Kidney (tissue), 14 donors: ENCODE results near the gene ARHGEF18. TPM values are rescaled to one million over a fixed set of nuclear protein-coding genes. Genes with fewer than 3 reads are reported as not detected.
"Not testable (repeated sequence)": the region's sequence is repeated elsewhere in the genome, so short reads cannot be mapped to it uniquely, and the experiment has no call there.

Experiments used
- DNase-seq, 5 donors: peaks; one replicate each; pipeline ENCODE4 v3.0.0-alpha.2; 2013 to 2020
- FAIRE-seq: peaks from 2 replicates; lab custom pipeline; 2012; peaks lifted over from hg19 to GRCh38; lab: Jason Lieb, UNC
- H3K27ac ChIP-seq, 2 donors: one replicate each; pipeline ENCODE4 v1.7.0; 2013; ENCODE audit warnings: low read depth in 2 of 2, low read length in 2 of 2, inconsistent platforms in 1 of 2
- H3K27me3 ChIP-seq: one replicate; pipeline ENCODE4 v1.7.1; 2013; ENCODE audit warnings: low read length, inconsistent platforms; ENCODE audit not compliant: control insufficient read depth, insufficient read depth
- H3K36me3 ChIP-seq, 3 donors: one replicate each; pipeline versions ENCODE4 v1.7.0 to v1.7.1; 2013; ENCODE audit warnings: low read length in 3 of 3, control low read depth in 1 of 3, inconsistent platforms in 1 of 3; ENCODE audit not compliant: insufficient read depth in 3 of 3, control insufficient read depth in 2 of 3
- H3K4me1 ChIP-seq, 3 donors: one replicate each; pipeline versions ENCODE4 v1.7.0 to v1.7.1; 2013; ENCODE audit warnings: low read length in 3 of 3, inconsistent platforms in 1 of 3, low read depth in 1 of 3; ENCODE audit not compliant: control insufficient read depth in 2 of 3, insufficient read depth in 2 of 3
- H3K4me3 ChIP-seq, 3 donors: one replicate each; pipeline versions ENCODE4 v1.7.0 to v1.8.1; 2013; ENCODE audit warnings: low read length in 3 of 3, control low read depth in 1 of 3, inconsistent platforms in 1 of 3
- H3K9ac ChIP-seq, 3 donors: one replicate each; pipeline versions ENCODE4 v1.7.0 to v1.7.1; 2013; ENCODE audit warnings: low read length in 3 of 3, control low read depth in 1 of 3, inconsistent platforms in 1 of 3
- H3K9me3 ChIP-seq, 3 donors: one replicate each; pipeline versions ENCODE4 v1.7.0 to v1.7.1; 2013; ENCODE audit warnings: low read length in 3 of 3, control low read depth in 1 of 3, inconsistent platforms in 1 of 3; ENCODE audit not compliant: control insufficient read depth in 2 of 3, insufficient read depth in 1 of 3
- intact Hi-C: fragments of 100-400 bp; cut with DNase I; formaldehyde crosslinking; loops from one replicate; pipeline ENCODE4 v1.11.1; 2022
- polyA plus RNA-seq: library from polyadenylated mRNA; stranded (reverse); fragments of 350-450 nt; fragmentation: Illumina TruSeq; extraction: RNeasy Lipid Tissue Mini Kit (QIAGEN cat#74804); gene quantifications from one replicate; pipeline ENCODE4 v1.2.3, GENCODE V29; 2014; ENCODE audit warnings: low read depth, low replicate concordance; ENCODE audit not compliant: insufficient read depth
- total RNA-seq: library from RNA; stranded (reverse); fragmentation: NEBNext Ultra II Directional; extraction: Animal tissue kit (Norgen Biotek cat#: 25700); gene quantifications from one replicate; pipeline ENCODE4 v1.2.1, GENCODE V29; 2021
- TF ChIP-seq, protein P1 (sequence below): IDR thresholded peaks from 3 replicates; pipeline ENCODE4 v1.5.1; 2012; ENCODE audit warnings: mild to moderate bottlenecking, moderate library complexity, borderline replicate concordance; ENCODE audit not compliant: insufficient read depth; ENCODE audit errors: extremely low read depth
- donor health status: control.
- donor health status: control.
- donor health status: control.
- donor health status: control.
- donor health status: control.
- donor health status: DM: yes; HTN: yes; CAD: no.
- donor health status: Normal renal cell carcinoma (clear cell type).

ARHGEF18 gene
- total and polyA plus RNA-seq, 2 donors from 2014 or later, result 18.5 to 42.6 TPM

- Histone ChIP-seq H3K4me1 (no peaks in the 10 kb centered on the region), H3K9me3 (no peaks in the 10 kb centered on the region), H3K36me3 (no peaks in the 10 kb centered on the region), H3K4me3 (no peak overlapping the region), H3K27ac (no peak overlapping the region), H3K9ac (no peak overlapping the region), H3K27me3 (no peaks in the 10 kb centered on the region)
- DNase-seq (no peak), FAIRE-seq (no peak)
- TF ChIP-seq, protein P1, sequence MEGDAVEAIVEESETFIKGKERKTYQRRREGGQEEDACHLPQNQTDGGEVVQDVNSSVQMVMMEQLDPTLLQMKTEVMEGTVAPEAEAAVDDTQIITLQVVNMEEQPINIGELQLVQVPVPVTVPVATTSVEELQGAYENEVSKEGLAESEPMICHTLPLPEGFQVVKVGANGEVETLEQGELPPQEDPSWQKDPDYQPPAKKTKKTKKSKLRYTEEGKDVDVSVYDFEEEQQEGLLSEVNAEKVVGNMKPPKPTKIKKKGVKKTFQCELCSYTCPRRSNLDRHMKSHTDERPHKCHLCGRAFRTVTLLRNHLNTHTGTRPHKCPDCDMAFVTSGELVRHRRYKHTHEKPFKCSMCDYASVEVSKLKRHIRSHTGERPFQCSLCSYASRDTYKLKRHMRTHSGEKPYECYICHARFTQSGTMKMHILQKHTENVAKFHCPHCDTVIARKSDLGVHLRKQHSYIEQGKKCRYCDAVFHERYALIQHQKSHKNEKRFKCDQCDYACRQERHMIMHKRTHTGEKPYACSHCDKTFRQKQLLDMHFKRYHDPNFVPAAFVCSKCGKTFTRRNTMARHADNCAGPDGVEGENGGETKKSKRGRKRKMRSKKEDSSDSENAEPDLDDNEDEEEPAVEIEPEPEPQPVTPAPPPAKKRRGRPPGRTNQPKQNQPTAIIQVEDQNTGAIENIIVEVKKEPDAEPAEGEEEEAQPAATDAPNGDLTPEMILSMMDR, result no peak
- intact Hi-C loops, result no loop called here
Measured at GRCh38 chr19:7304200-7304599, 44.5 kb upstream of the ARHGEF18 start.

DNA sequence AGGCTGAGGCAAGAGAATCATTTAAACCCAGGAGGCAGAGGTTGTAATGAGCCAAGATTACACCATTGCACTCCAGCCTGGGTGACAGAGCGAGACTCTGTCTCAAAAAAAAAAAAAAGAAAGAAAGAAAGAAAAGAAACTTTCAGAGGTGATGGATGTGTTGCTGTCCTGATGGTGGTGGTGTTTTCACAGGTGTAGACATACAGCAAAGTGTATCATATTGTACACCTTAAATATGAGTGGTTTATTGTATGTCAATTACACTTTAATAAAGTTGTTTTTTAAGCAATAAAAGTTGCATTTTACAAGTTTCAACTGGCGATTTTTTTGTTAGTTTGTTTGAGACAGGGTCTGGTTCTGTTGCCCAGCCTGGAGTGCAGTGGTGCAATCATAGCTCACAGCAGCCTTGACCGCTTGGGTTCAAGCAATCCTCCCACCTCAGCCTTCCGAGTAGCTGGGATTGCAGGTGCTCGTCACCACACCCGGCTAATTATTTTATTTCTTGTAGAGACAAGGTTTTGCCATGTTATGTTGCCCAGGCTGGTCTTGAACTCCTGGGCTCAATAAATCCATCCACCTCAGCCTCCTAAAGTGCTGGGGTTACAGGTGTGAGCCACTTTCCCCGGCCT lies 41.0 kb upstream of the ARHGEF18 start:
- Histone ChIP-seq H3K4me1 (no peaks in the 10 kb centered on the region), H3K4me3 (no peak overlapping the region), H3K36me3 (no peaks in the 10 kb centered on the region), H3K27me3 (no peaks in the 10 kb centered on the region), H3K9ac (no peak overlapping the region), H3K9me3 (no peaks in the 10 kb centered on the region), H3K27ac (no peak overlapping the region)
- TF ChIP-seq, protein P1, result no peak
- intact Hi-C loops, result no loop called here
- DNase-seq (no peak), FAIRE-seq (no peak)

GRCh38 chr19:7308327-7308726 lies 40.4 kb upstream of the ARHGEF18 start:
- intact Hi-C loops, FAIRE-seq, H3K27me3 ChIP-seq, H3K9me3 ChIP-seq, H3K4me3 ChIP-seq, H3K9ac ChIP-seq, DNase-seq, H3K36me3 ChIP-seq, H3K27ac ChIP-seq, H3K4me1 ChIP-seq: not testable (repeated sequence)

GRCh38 chr19:7311911-7312310 lies 36.8 kb upstream of the ARHGEF18 start:
- TF ChIP-seq, protein P1, result no peak
- Histone ChIP-seq H3K27me3 (no peaks in the 10 kb centered on the region), H3K36me3 (no peaks in the 10 kb centered on the region), H3K4me1 (no peaks in the 10 kb centered on the region), H3K9me3 (no peaks in the 10 kb centered on the region), H3K9ac (no peak overlapping the region), H3K27ac (no peak overlapping the region), H3K4me3 (no peak overlapping the region)
- intact Hi-C loops, result no loop called here
- FAIRE-seq, result no peak
- no peak for DNase-seq
